Smooth muscle cell (in vitro differentiated cells): ENCODE measurements around the gene ZNF285. TPM values are rescaled to one million over a fixed set of nuclear protein-coding genes. Genes with fewer than 3 reads are reported as not detected.
"Not testable (repeated sequence)": the region's sequence is repeated elsewhere in the genome, so short reads cannot be mapped to it uniquely, and the experiment has no call there.

Experiments
- DNase-seq: peaks from one replicate; lab custom pipeline; 2025; ENCODE audit not compliant: unreplicated experiment; lab: John Stamatoyannopoulos, UW
- H2AFZ ChIP-seq: fragments of 200-600 bp; sonication (generic); 2 replicates; pipeline ENCODE4 v1.6.0; 2016; ENCODE audit warnings: antibody characterized with exemption, low read depth, mild to moderate bottlenecking
- H3F3A ChIP-seq: fragments of 200-600 bp; sonication (generic); 2 replicates; pipeline ENCODE4 v1.6.0; 2017; ENCODE audit warnings: antibody characterized with exemption, low read depth
- H3K27ac ChIP-seq: fragments of 200-600 bp; sonication (generic); 2 replicates; pipeline ENCODE4 v1.5.1; 2016; ENCODE audit warnings: low read depth, mild to moderate bottlenecking
- H3K27me3 ChIP-seq: fragments of 200-600 bp; sonication (generic); 2 replicates; pipeline ENCODE4 v1.6.1; 2016; ENCODE audit warnings: low read depth, mild to moderate bottlenecking
- H3K36me3 ChIP-seq: fragments of 200-600 bp; sonication (generic); 2 replicates; pipeline ENCODE4 v1.5.1; 2016; ENCODE audit warnings: low read depth
- H3K4me1 ChIP-seq: fragments of 200-600 bp; sonication (generic); 2 replicates; pipeline ENCODE4 v1.5.1; 2016; ENCODE audit warnings: low read depth
- H3K4me2 ChIP-seq: fragments of 200-600 bp; sonication (generic); 2 replicates; pipeline ENCODE4 v1.6.0; 2016; ENCODE audit warnings: mild to moderate bottlenecking
- H3K4me3 ChIP-seq: fragments of 200-600 bp; sonication (generic); 2 replicates; pipeline ENCODE4 v1.5.1; 2016; ENCODE audit warnings: mild to moderate bottlenecking
- H3K79me2 ChIP-seq: fragments of 200-600 bp; sonication (generic); 2 replicates; pipeline ENCODE4 v1.6.0; 2016; ENCODE audit warnings: low read depth, mild to moderate bottlenecking
- H3K9ac ChIP-seq: fragments of 200-600 bp; sonication (generic); 2 replicates; pipeline ENCODE4 v1.6.0; 2016; ENCODE audit warnings: low read depth
- H3K9me3 ChIP-seq: fragments of 200-600 bp; sonication (generic); replicated peaks from 2 replicates; pipeline ENCODE4 v1.5.1; 2016; ENCODE audit warnings: low read depth
- H4K20me1 ChIP-seq: fragments of 200-600 bp; sonication (generic); 2 replicates; pipeline ENCODE4 v1.6.0; 2016; ENCODE audit warnings: low read depth
- WGBS: methylation state at CpG from one replicate; pipeline ENCODE4 v1.1.7; 2016; ENCODE audit warnings: low lambda C conversion rate; 5-methylcytosine and 5-hydroxymethylcytosine counted together
- polyA plus RNA-seq: library from polyadenylated mRNA; unstranded; fragments of >200 nt; fragmentation: Nextera tagmentation; extraction: Ambion mirVana; gene quantifications from 2 replicates; pipeline ENCODE4 v1.2.1, GENCODE V29; 2016
- total RNA-seq: library from RNA; depleted of rRNA; stranded (reverse); fragments of >200 nt; gene quantifications from 2 replicates; pipeline ENCODE4 v1.2.3, GENCODE V29; 2014
- TF ChIP-seq, protein P1 (sequence below): fragments of 200-600 bp; sonication (generic); IDR thresholded peaks from 2 replicates; pipeline ENCODE4 v1.5.1; 2017; ENCODE audit warnings: borderline replicate concordance, mild to moderate bottlenecking, antibody characterized with exemption; ENCODE audit not compliant: insufficient read depth, poor library complexity, severe bottlenecking

Gene ZNF285
- total and polyA plus RNA-seq, 2 experiments from 2014 or later, result 4.9 to 5.2 TPM

DNA sequence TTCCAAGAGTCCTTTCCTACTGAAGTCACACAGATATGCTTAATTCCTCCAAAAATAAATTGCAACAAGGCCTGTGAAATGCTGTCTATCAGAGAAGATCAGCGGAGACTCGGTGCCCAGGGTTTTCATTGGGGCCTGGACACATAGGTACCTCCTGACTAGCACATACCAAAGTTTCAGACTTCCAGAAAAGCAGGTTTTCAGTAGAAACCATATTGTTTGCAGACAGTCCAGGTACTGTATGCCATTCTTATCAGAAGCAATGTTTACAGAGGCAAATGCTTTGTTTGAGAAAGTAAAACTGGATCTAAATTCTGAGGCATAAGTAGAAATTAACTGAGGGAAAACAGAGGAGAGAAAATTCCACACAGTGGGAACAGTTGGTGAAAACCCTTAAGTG, 34.0 kb upstream of the ZNF285 start:
- no peak overlapping the region for H3K27ac ChIP-seq
- H3K27me3 ChIP-seq, result no peaks in the 10 kb centered on the region
- H3K9ac ChIP-seq, result no peak overlapping the region
- H3K36me3 ChIP-seq, result peaks cover 61% of the 10 kb centered on the region
- no peak overlapping the region for H3K4me3 ChIP-seq
- 100% methylated on average over 2 of the region's 2 CpGs for WGBS
- no peaks in the 10 kb centered on the region for H3F3A ChIP-seq
- TF ChIP-seq, protein P1, sequence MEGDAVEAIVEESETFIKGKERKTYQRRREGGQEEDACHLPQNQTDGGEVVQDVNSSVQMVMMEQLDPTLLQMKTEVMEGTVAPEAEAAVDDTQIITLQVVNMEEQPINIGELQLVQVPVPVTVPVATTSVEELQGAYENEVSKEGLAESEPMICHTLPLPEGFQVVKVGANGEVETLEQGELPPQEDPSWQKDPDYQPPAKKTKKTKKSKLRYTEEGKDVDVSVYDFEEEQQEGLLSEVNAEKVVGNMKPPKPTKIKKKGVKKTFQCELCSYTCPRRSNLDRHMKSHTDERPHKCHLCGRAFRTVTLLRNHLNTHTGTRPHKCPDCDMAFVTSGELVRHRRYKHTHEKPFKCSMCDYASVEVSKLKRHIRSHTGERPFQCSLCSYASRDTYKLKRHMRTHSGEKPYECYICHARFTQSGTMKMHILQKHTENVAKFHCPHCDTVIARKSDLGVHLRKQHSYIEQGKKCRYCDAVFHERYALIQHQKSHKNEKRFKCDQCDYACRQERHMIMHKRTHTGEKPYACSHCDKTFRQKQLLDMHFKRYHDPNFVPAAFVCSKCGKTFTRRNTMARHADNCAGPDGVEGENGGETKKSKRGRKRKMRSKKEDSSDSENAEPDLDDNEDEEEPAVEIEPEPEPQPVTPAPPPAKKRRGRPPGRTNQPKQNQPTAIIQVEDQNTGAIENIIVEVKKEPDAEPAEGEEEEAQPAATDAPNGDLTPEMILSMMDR, result no peak
- no peak for DNase-seq
- no peak overlapping the region for H2AFZ ChIP-seq
- no peak overlapping the region for H3K4me2 ChIP-seq
- no peaks in the 10 kb centered on the region for H3K4me1 ChIP-seq
- peaks cover 30% of the 10 kb centered on the region for H3K9me3 ChIP-seq
- H4K20me1 ChIP-seq, result no peaks in the 10 kb centered on the region
- H3K79me2 ChIP-seq, result no peaks in the 10 kb centered on the region

DNA sequence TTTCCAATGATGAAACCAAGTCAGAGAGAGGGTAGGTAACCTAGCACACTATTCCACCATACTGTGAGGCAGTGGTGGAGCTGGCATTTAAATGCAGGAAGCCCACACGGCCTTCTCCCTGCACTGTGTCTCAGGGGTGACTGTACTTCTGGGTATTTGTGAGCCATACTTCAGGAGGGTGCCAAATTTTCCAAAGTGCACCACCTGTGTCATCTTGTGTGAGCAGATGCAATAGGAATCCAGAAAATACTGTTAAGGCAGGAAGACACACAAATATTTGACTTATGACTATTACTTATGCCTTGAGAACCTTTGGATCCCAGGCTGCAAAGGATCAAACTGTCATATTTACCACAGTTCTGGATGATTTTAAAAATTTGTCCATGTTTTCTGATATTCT, 29.5 kb upstream of the ZNF285 start:
- H3K27me3 ChIP-seq, result no peaks in the 10 kb centered on the region
- no peak overlapping the region for H3K27ac ChIP-seq
- peaks cover 64% of the 10 kb centered on the region for H3K9me3 ChIP-seq
- H3K79me2 ChIP-seq, result no peaks in the 10 kb centered on the region
- H2AFZ ChIP-seq, result no peak overlapping the region
- peaks cover 60% of the 10 kb centered on the region for H3K36me3 ChIP-seq
- H3K4me2 ChIP-seq, result no peak overlapping the region
- no peak for DNase-seq
- no peak overlapping the region for H3K4me3 ChIP-seq
- no peaks in the 10 kb centered on the region for H4K20me1 ChIP-seq
- 95% methylated on average over 1 of the region's 1 CpG for WGBS
- TF ChIP-seq, protein P1, result no peak
- no peak overlapping the region for H3K9ac ChIP-seq
- H3K4me1 ChIP-seq, result no peaks in the 10 kb centered on the region
- H3F3A ChIP-seq, result no peaks in the 10 kb centered on the region

DNA sequence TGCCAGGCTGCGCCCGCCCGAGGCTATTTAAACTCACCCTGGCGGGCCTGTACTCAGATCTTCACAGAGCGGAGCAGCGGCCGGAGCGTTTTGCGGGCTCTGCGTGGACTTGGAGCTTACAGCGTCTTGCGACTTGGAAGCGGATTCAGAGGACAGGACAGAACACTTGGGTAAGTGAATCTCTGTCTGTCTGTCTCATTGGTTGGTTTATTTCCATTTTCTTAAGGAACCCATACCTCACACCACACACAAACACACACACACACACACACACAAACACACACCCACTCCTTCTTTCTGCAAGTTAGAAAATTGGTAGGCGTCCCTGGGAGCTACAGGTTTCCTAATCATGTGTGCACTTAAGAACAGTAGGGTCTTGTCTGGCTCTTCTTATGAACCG, 14.1 kb upstream of the ZNF285 start:
- 94% methylated on average over 4 of the region's 15 CpGs for WGBS
- not testable (repeated sequence) for H3K27me3 ChIP-seq, H3K4me3 ChIP-seq, H3K79me2 ChIP-seq, H3F3A ChIP-seq, H3K27ac ChIP-seq, H3K9me3 ChIP-seq, H3K9ac ChIP-seq, H3K4me2 ChIP-seq, H2AFZ ChIP-seq, DNase-seq, H3K36me3 ChIP-seq, H4K20me1 ChIP-seq, H3K4me1 ChIP-seq

DNA sequence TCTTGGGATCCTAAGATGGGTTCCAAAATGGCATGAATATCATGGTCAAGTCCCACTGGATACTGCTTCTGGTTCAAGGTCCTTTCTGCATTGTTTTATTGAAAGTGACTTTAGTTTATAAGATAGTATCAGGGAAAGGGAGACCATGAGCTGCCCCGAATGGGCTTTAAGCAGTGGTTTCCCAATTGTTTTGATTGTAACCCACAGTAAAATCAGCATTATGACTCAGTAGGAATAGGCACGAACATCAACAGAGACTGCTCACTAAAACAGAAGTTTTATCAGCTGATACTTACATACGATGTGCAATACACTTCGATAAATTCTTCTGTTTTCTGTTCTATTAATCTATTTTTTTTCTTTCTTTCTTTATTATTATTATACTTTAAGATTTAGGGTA, 12.1 kb downstream of the ZNF285 start:
- H3K4me1 ChIP-seq, H3F3A ChIP-seq, H3K4me3 ChIP-seq, H3K4me2 ChIP-seq, H3K27me3 ChIP-seq, H3K9me3 ChIP-seq, H3K27ac ChIP-seq, DNase-seq, H3K9ac ChIP-seq, H3K79me2 ChIP-seq, H4K20me1 ChIP-seq, H2AFZ ChIP-seq: not testable (repeated sequence)
- WGBS, result 93% methylated on average over 4 of the region's 4 CpGs
- H3K36me3 ChIP-seq, result peaks cover 20% of the 10 kb centered on the region

DNA sequence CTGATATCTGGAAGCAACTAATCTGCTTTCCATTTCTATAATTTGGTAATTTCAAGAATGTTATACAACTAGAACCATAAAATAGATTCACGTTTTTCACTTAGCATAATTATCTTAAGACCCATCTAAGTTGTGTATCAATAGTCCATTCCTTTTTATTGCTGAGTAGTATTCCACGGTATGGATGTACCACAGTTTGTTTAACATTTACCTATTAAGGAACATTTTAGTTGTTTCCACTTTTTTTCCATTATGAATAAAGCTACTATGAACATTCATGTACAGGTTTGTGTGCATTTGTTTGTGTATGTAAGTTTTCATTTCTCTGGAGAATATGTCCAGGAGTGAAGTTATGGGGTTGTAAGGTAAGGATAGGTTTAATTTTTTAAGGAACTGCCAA, 26.6 kb downstream of the ZNF285 start:
- WGBS, result 59% methylated on average over 2 of the region's 2 CpGs
- no peak for DNase-seq
- Histone ChIP-seq H3K27me3 (no peaks in the 10 kb centered on the region), H3K4me2 (no peak overlapping the region), H3F3A (no peaks in the 10 kb centered on the region), H3K9ac (no peak overlapping the region), H3K79me2 (no peaks in the 10 kb centered on the region), H3K4me3 (no peak overlapping the region), H4K20me1 (no peaks in the 10 kb centered on the region), H3K4me1 (no peaks in the 10 kb centered on the region), H3K9me3 (peaks cover 3% of the 10 kb centered on the region), H3K27ac (no peak overlapping the region), H2AFZ (no peak overlapping the region), H3K36me3 (no peaks in the 10 kb centered on the region)
- TF ChIP-seq, protein P1, result no peak
